ENCODE measurements around the gene GALNT2. TPM values are rescaled to one million over a fixed set of nuclear protein-coding genes. Genes with fewer than 3 reads are reported as not detected.

GALNT2 gene
- total RNA-seq, 2 experiments from 2014 or later: 59.8 to 62.4 TPM

DNA sequence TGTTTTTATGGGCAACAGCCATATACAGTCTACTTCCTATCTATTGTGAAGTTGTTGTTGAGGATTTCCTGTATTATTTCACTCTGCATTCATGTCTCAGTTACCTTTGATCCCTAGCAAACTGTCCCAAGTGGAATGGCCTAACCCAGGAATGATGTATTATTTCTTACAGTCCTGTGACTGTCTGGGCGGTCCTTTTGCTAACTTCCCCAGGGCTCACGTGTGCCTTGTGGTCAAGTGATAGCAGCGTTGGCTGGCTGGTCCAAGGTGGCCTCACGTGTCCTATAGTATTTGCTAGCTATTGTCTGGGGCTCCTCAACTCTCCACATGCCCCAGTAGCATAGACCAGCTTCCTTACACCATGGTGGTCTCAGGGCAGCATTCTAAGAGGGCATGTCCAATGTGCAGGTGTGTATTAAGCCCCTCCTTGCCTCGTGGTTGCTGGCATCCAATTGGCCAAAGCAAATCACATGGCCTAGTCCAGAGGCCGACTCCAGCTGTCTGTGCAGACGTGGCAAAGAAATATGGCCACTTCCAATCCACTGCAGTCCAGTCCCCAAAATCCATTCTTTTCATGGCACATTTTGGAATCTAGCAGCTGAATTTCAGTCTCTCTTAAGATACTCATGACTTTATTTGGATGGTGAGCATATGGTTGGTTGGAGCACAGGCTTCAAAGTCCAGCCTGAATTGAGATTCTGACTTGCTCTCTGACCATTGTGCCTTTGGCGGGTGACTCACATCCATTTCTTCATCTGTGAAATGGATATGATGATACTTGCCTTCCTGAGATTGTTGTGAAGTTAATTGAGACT lies 94.1 kb downstream of the GALNT2 start:
- no peaks in the 10 kb centered on the region for H3K9me3 Mint-ChIP-seq
- H3K36me3 Mint-ChIP-seq (ENCODE audit: low read depth): peaks cover 4% of the 10 kb centered on the region
- peaks cover 44% of the 10 kb centered on the region for H3K4me1 Mint-ChIP-seq (ENCODE audit: low read depth)
- intact Hi-C loops (cut with micrococcal nuclease): loop anchor here (10.0 kb wide), 1 partner anchor 316 kb away; no protein-coding TSS in a partner anchor
- no peaks in the 10 kb centered on the region for H3K27me3 Mint-ChIP-seq (ENCODE audit: low read depth)
- no peak for DNase-seq
- no peak overlapping the region for H3K27ac Mint-ChIP-seq
- H3K4me3 Mint-ChIP-seq: no peak overlapping the region
- CTCF ChIA-PET: interaction anchor here (0.7 to 0.8 kb wide), 2 partner anchors 83 to 133 kb away, joined by 3 to 4 read pairs; no protein-coding TSS in a partner anchor

- H3K36me3 Mint-ChIP-seq (ENCODE audit: low read depth): no peaks in the 10 kb centered on the region
- H3K4me3 Mint-ChIP-seq: no peak overlapping the region
- no peak overlapping the region for H3K27ac Mint-ChIP-seq
- H3K9me3 Mint-ChIP-seq: no peaks in the 10 kb centered on the region
- intact Hi-C loops (cut with micrococcal nuclease): loop anchor here (10.0 kb wide), 1 partner anchor 318 kb away; no protein-coding TSS in a partner anchor
- CTCF ChIA-PET: no interaction called here
- DNase-seq: no peak
- no peaks in the 10 kb centered on the region for H3K27me3 Mint-ChIP-seq (ENCODE audit: low read depth)
- H3K4me1 Mint-ChIP-seq (ENCODE audit: low read depth): peaks cover 45% of the 10 kb centered on the region
These were observed 96.2 kb downstream of the GALNT2 start for GRCh38 chr1:230163205-230163604.

- no peak overlapping the region for H3K4me3 Mint-ChIP-seq
- DNase-seq: no peak
- H3K4me1 Mint-ChIP-seq (ENCODE audit: low read depth): peaks cover 45% of the 10 kb centered on the region
- intact Hi-C loops (cut with micrococcal nuclease): loop anchor here (10.0 kb wide), 1 partner anchor 319 kb away; no protein-coding TSS in a partner anchor
- no peaks in the 10 kb centered on the region for H3K27me3 Mint-ChIP-seq (ENCODE audit: low read depth)
- H3K36me3 Mint-ChIP-seq (ENCODE audit: low read depth): no peaks in the 10 kb centered on the region
- CTCF ChIA-PET: no interaction called here
- H3K27ac Mint-ChIP-seq: no peak overlapping the region
- no peaks in the 10 kb centered on the region for H3K9me3 Mint-ChIP-seq
These were observed 96.7 kb downstream of the GALNT2 start for GRCh38 chr1:230163719-230164118.

DNA sequence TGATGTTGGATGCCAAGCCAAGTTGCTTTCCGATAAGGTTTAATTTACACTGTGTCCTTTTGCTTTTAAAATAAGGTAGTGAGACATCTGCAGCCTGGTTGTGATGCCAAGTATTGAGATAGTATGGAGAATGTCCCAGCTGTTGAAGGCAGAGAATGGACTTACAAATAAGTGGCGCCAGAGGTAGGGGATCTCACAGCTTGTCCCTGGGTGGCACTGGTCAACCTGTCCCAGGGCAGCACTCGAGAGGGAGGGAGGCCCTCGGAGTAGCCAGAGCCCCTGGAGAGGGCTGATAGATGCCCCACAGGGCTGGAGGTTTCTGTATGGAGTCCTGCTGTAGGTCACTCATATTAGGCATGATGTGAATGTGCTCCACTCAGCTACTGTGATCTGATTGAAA lies 98.5 kb downstream of the GALNT2 start:
- DNase-seq: no peak
- no peaks in the 10 kb centered on the region for H3K9me3 Mint-ChIP-seq
- no peak overlapping the region for H3K4me3 Mint-ChIP-seq
- no peaks in the 10 kb centered on the region for H3K27me3 Mint-ChIP-seq (ENCODE audit: low read depth)
- intact Hi-C loops (cut with micrococcal nuclease): loop anchor here (5.0 to 10.0 kb wide), 2 partner anchors 147 to 321 kb away; no protein-coding TSS in a partner anchor
- H3K36me3 Mint-ChIP-seq (ENCODE audit: low read depth): no peaks in the 10 kb centered on the region
- no peak overlapping the region for H3K27ac Mint-ChIP-seq
- peaks cover 58% of the 10 kb centered on the region for H3K4me1 Mint-ChIP-seq (ENCODE audit: low read depth)
- CTCF ChIA-PET: interaction anchor here (0.8 to 2.7 kb wide), 4 partner anchors 55 to 505 kb away, joined by 3 to 15 read pairs (median 4); no protein-coding TSS in a partner anchor

GRCh38 chr1:230166366-230167132 lies 99.5 kb downstream of the GALNT2 start:
- Mint-ChIP-seq H3K36me3 (ENCODE audit: low read depth) (no peaks in the 10 kb centered on the region), H3K9me3 (no peaks in the 10 kb centered on the region), H3K27ac (peak overlapping the region; percentile 50), H3K4me1 (ENCODE audit: low read depth) (peaks cover 56% of the 10 kb centered on the region), H3K27me3 (ENCODE audit: low read depth) (no peaks in the 10 kb centered on the region), H3K4me3 (no peak overlapping the region)
- CTCF ChIA-PET: interaction anchor here (0.6 to 2.7 kb wide), 19 partner anchors 10 to 554 kb away, joined by 3 to 15 read pairs (median 3); no protein-coding TSS in a partner anchor
- DNase-seq: peak; percentile 25
- intact Hi-C loops (cut with micrococcal nuclease): loop anchor here (1.0 to 10.0 kb wide), 6 partner anchors 40 to 505 kb away; no protein-coding TSS in a partner anchor

- peaks cover 55% of the 10 kb centered on the region for H3K4me1 Mint-ChIP-seq (ENCODE audit: low read depth)
These were observed 100.4 kb downstream of the GALNT2 start for GRCh38 chr1:230167419-230167852.

DNA sequence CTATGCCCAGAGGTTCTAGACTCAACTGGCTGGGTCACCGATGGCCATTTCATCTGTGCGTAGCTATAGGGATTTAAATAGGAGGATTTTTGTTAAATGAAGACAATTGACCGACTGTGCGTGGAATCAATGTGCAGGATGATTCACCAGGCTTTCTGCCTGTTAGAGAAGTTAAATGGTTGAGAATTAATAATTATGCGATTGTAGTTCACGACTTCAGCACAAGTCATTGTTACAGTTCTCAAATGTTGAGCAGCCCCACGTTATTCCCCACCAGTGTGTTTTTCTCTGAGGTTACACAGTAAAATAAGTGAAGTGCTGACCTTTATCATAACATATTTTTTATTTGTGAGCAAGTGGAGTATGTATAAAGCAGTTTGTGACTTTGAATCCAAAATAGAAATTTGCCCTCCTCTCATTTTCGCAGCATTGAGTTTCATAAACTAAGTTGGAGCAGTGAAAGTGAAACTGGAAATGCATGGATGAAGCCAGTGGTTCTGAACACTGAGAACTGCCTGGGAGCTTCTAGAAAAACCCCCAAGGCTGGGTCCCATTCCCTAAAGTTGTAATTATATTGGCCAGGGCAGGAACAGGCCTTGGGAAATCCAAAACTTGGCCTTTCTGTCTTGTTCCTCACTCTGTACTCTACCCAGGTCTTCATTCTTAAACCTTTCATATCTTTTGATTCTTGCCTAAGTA lies 102.6 kb downstream of the GALNT2 start:
- H3K9me3 Mint-ChIP-seq: no peaks in the 10 kb centered on the region
- intact Hi-C loops (cut with micrococcal nuclease): loop anchor here (5.0 to 10.0 kb wide), 2 partner anchors 143 to 325 kb away; no protein-coding TSS in a partner anchor
- H3K4me3 Mint-ChIP-seq: no peak overlapping the region
- H3K27me3 Mint-ChIP-seq (ENCODE audit: low read depth): no peaks in the 10 kb centered on the region
- DNase-seq: no peak
- CTCF ChIA-PET: no interaction called here
- no peaks in the 10 kb centered on the region for H3K36me3 Mint-ChIP-seq (ENCODE audit: low read depth)
- peak overlapping the region; percentile 69 for H3K27ac Mint-ChIP-seq
- H3K4me1 Mint-ChIP-seq (ENCODE audit: low read depth): peaks cover 65% of the 10 kb centered on the region

More at GRCh38 chr1:230167419-230167852, 100.4 kb downstream of the GALNT2 start:
- intact Hi-C loops (cut with micrococcal nuclease): loop anchor here (1.0 to 10.0 kb wide), 6 partner anchors 41 to 506 kb away; no protein-coding TSS in a partner anchor
- no peak overlapping the region for H3K4me3 Mint-ChIP-seq
- H3K9me3 Mint-ChIP-seq: no peaks in the 10 kb centered on the region
- peak; percentile 58 for DNase-seq
- no peaks in the 10 kb centered on the region for H3K36me3 Mint-ChIP-seq (ENCODE audit: low read depth)
- peak overlapping the region; percentile 50 for H3K27ac Mint-ChIP-seq
- no peaks in the 10 kb centered on the region for H3K27me3 Mint-ChIP-seq (ENCODE audit: low read depth)
- CTCF ChIA-PET: interaction anchor here (0.7 to 2.7 kb wide), 18 partner anchors 10 to 506 kb away, joined by 3 to 15 read pairs (median 4); no protein-coding TSS in a partner anchor

GRCh38 chr1:230170153-230170547 lies 103.1 kb downstream of the GALNT2 start:
- Mint-ChIP-seq H3K27ac (peak overlapping the region; percentile 69), H3K36me3 (ENCODE audit: low read depth) (no peaks in the 10 kb centered on the region), H3K9me3 (no peaks in the 10 kb centered on the region), H3K27me3 (ENCODE audit: low read depth) (no peaks in the 10 kb centered on the region), H3K4me3 (no peak overlapping the region), H3K4me1 (ENCODE audit: low read depth) (peaks cover 68% of the 10 kb centered on the region)
- DNase-seq: no peak
- CTCF ChIA-PET: no interaction called here
- intact Hi-C loops (cut with micrococcal nuclease): no loop called here

GRCh38 chr1:230170622-230171021 lies 103.6 kb downstream of the GALNT2 start:
- CTCF ChIA-PET: no interaction called here
- H3K4me1 Mint-ChIP-seq (ENCODE audit: low read depth): peaks cover 67% of the 10 kb centered on the region
- no peaks in the 10 kb centered on the region for H3K36me3 Mint-ChIP-seq (ENCODE audit: low read depth)
- intact Hi-C loops (cut with micrococcal nuclease): no loop called here
- H3K27ac Mint-ChIP-seq: peak overlapping the region; percentile 69
- H3K4me3 Mint-ChIP-seq: no peak overlapping the region
- no peaks in the 10 kb centered on the region for H3K27me3 Mint-ChIP-seq (ENCODE audit: low read depth)
- H3K9me3 Mint-ChIP-seq: no peaks in the 10 kb centered on the region
- DNase-seq: no peak

DNA sequence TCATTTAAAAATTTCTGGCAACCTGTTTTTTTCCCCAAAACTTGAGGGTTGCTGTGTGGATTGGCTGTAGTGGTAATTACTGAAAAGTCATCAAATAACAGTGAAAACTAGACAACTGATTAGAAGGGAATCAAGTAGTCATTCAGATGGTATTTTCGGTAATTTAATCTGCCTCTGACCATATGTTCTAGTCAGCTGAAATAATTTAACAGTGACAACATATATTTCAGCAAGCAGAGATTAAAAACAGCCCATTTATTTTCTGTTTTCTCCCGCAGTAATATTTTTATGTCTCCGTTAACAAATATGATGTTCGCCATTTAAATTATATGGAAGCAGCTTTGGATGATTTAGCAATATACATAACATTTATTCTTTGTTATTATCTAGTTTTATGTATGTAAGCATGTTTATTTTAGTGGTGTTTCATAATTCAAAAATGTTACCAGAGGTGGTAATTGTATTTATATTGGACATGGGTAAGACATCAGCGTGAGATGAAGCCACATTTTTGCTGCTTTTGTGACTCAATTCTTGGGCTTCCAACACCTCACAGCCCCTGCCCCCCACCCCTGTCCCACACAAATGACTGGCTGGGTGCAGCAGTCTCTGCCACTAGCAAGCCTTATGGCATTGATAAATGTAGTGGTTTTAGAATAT lies 104.4 kb downstream of the GALNT2 start:
- peaks cover 71% of the 10 kb centered on the region for H3K4me1 Mint-ChIP-seq (ENCODE audit: low read depth)
- H3K9me3 Mint-ChIP-seq: no peaks in the 10 kb centered on the region
- CTCF ChIA-PET: no interaction called here
- intact Hi-C loops (cut with micrococcal nuclease): no loop called here
- no peak overlapping the region for H3K4me3 Mint-ChIP-seq
- no peak for DNase-seq
- no peaks in the 10 kb centered on the region for H3K36me3 Mint-ChIP-seq (ENCODE audit: low read depth)
- H3K27ac Mint-ChIP-seq: no peak overlapping the region
- H3K27me3 Mint-ChIP-seq (ENCODE audit: low read depth): no peaks in the 10 kb centered on the region

GRCh38 chr1:230172016-230172537 lies 105.0 kb downstream of the GALNT2 start:
- H3K4me1 Mint-ChIP-seq (ENCODE audit: low read depth): peaks cover 70% of the 10 kb centered on the region
- H3K27ac Mint-ChIP-seq: no peak overlapping the region
- no peak overlapping the region for H3K4me3 Mint-ChIP-seq
- intact Hi-C loops (cut with micrococcal nuclease): no loop called here
- no peaks in the 10 kb centered on the region for H3K9me3 Mint-ChIP-seq
- CTCF ChIA-PET: interaction anchor here (1.0 kb wide), 1 partner anchor 511 kb away, joined by 3 read pairs; no protein-coding TSS in a partner anchor
- H3K36me3 Mint-ChIP-seq (ENCODE audit: low read depth): no peaks in the 10 kb centered on the region
- H3K27me3 Mint-ChIP-seq (ENCODE audit: low read depth): no peaks in the 10 kb centered on the region
- DNase-seq: no peak
